GM21367 (cell line): ENCODE data around the gene SHB.
A peak's percentile ranks its signal among the peaks of the same experiment; 100 is the strongest.
"Not testable (repeated sequence)": the region's sequence is repeated elsewhere in the genome, so short reads cannot be mapped to it uniquely, and the experiment has no call there.

Experiments used
- ATAC-seq: cut with Tn5 transposase; IDR thresholded peaks from one replicate; pipeline ENCODE4 v1.9.1; 2021; ENCODE audit not compliant: unreplicated experiment

Gene SHB

GRCh38 chr9:37908283-37908682 is 160.7 kb downstream of the SHB start:
- ATAC-seq: no peak

DNA sequence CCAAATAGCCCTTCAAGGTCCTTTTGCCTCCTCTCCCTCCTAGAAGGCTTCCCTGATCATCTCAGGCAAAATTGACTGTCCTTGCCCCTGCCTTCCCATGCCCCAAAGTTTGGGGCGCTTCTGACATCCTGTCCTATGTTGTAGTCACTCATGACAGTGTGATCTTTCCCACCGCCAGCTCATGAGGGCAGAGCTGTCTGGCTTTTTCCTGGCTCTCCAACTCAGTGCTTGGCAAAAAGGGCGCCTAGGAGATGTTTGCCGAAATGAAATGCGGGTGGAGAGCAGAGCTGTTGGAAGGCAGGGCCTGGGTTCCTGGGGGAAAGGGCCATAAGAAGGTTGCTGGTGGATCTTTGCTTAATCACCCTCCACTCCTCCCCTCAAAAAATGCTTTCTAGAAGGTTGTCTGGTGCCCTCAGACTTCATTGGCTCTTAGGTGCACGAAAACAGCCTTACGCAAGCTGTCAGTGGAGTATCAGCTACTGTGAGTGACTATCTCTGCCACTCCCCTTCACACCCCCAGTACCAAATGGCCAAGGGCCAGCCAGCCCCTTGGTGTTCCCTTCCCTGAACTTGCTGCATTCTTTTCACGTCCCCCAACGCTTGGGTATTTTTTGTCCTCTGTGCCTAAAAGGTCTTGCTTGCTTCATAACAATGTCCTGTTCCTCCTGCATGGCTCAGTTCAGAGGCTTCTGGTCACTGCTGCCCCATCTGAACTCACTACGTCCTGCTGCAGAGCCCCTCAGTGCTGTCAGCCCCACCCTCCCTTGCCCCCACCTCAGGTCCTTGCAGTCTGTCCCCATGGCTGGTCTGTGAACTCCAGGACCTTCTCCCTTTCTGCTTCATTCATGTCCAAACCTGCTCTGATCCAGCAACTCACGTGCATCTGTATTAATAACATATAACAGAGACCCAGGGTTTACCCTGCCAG is 162.5 kb downstream of the SHB start:
- no peak for ATAC-seq

DNA sequence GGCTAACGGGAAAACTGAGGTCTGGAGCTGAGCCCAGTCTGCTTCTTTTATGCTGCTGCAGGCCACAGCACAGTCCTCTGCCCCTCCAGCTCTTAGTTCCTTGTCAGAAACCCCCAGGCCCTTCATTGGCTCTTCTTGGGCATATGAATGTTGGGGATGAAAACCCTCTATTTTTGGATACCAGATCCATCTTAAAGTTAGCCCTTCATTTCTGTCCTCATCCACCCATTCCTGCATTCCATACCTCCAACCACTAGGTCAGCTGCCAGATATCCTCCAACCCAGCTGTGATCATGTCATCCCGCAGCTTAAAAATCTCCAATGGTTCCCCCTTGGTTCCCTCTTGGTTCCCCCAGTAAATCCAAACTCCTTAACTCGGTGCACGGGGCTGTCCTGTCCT is 163.3 kb downstream of the SHB start:
- no peak for ATAC-seq

DNA sequence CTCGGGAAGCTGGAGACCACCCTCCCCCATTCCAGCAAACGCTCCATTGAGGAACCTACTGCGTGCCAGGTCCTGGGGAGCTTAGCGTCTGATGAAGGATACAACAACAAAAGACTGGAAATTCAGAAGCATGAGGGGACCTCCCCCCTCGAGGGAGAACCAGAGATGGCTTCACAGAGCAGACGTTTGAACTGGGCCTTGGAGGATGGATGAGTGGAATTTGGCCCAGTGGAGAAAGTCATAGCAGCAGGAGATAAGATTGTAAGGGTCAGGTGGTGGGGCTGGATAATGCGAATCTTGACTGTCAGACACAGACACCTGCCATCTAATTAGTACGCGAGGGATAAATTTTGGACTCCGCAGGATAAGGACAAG is 163.9 kb downstream of the SHB start:
- no peak for ATAC-seq

GRCh38 chr9:37904445-37905130 is 164.4 kb downstream of the SHB start:
- no peak for ATAC-seq

GRCh38 chr9:37903647-37904444 is 165.2 kb downstream of the SHB start, which contains the start of gene SLC25A51:
SLC25A51 (minus strand) TSS chr9:37904127; CDS start chr9:37888550, 15,577 bp downstream.
- peak; percentile 79 for ATAC-seq

DNA sequence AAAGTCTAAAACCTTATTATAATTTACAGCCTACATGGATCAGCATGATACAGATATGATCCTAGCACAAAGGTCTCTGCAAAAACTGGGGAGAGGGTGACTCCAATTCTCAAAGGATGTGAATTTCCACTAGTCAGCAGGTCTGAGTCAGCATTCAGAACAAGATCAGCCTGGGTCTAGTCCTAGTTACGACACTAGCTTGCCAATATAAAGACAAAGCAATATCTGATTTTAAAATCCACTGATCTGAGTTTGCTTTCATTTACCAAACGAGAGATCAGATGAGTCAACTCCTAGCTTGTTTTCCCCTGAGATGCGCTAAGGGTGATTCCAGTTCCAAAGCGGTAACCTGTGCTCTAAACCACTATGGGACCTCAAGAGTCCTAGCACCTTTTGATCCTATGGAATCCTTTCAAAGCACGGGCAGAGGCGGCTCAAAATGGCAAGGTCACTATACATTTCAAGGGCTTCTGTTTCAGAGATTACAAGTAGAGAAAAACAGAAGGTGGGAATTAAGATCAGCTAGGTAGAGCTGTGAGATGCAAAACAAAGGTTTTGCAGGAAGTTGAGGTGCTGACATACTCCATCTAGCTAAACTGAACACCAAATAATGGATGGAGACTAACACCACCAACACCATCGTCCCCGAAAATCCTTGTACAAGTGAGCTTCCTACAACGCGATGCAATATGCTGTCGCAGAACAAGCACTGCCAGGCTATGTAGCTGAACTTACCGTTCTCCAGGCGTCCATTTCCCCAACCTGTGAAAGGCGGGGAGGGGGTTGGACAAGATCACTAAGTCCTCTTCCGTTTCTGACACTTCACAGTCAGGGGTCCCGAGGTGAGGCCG is 166.0 kb downstream of the SHB start:
- ATAC-seq: peak; percentile 4

- no peak for ATAC-seq
Observed at GRCh38 chr9:37902131-37902530, 166.9 kb downstream of the SHB start.

- ATAC-seq: no peak
Observed at GRCh38 chr9:37899041-37899440, 170.0 kb downstream of the SHB start.

DNA sequence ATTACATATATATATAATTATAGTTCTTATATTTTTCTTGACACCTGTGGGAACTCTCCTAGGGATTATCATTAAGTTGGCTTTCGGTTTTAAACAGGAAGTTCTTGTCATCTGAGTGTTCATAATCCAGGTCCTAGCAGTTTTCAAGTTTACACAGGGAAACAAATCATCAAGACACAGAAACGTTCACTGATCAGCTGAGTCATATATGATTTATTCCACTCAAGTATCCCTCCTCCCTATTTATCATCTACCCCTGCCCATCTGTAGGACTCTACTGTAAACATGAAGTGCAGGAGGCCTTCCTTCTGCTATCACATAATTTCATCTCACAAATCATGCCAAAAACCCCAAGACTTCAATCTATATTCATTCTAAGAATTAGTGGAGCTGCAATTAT is 171.4 kb downstream of the SHB start:
- ATAC-seq: no peak

GRCh38 chr9:37892063-37892462 is 177.0 kb downstream of the SHB start:
- no peak for ATAC-seq

GRCh38 chr9:37891042-37891441 is 178.0 kb downstream of the SHB start:
- not testable (repeated sequence) for ATAC-seq

- ATAC-seq: no peak
Observed at GRCh38 chr9:37889536-37889935, 179.5 kb downstream of the SHB start.

- ATAC-seq: not testable (repeated sequence)
Observed at GRCh38 chr9:37887977-37888583, 180.9 kb downstream of the SHB start.

GRCh38 chr9:37880916-37881479 is 188.0 kb downstream of the SHB start:
- ATAC-seq: no peak

DNA sequence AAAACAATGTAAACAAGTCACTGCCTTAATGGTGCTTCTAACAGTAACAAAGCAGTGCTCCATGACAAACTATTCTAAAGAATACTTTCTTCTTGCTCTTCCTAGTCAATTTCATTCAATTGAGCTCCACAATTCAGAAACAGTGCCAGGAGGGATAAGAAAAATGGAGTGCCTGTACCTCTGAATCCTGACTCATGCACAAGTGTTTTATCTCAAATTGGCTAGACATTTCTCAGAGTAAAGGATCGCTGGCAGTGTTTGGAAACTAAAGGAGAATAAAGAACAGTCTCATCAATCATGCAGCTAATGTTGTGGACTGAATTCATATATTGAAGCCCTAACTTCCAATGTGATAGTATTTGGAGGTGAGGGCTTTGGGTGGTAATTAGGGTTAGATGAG is 192.7 kb downstream of the SHB start:
- no peak for ATAC-seq

GRCh38 chr9:37873955-37874354 is 195.1 kb downstream of the SHB start:
- ATAC-seq: no peak

GRCh38 chr9:37870799-37871176 is 198.2 kb downstream of the SHB start:
- no peak for ATAC-seq

GRCh38 chr9:37870081-37870798 is 198.8 kb downstream of the SHB start:
- no peak for ATAC-seq
